CD8-positive, alpha-beta memory T cell (primary cell): Measurements from ENCODE around the gene TMED5. TPM values are rescaled to one million over a fixed set of nuclear protein-coding genes. Genes with fewer than 3 reads are reported as not detected.

Experiments used
- polyA plus RNA-seq: library from polyadenylated mRNA; unstranded; fragments of 300-500 nt; fragmentation: Illumina TruSeq; gene quantifications from one replicate; pipeline ENCODE4 v1.2.3, GENCODE V29; 2021
- total RNA-seq, 2 experiments: library from RNA; stranded (reverse); gene quantifications; one replicate each; pipeline ENCODE4 v1.2.3, GENCODE V29; 2021

The TMED5 gene
- total and polyA plus RNA-seq, 3 experiments from 2014 or later, result 28.9 to 38.9 (median 37.9) TPM

Other genes with a start within 250 kb of the TMED5 start
- 10 to 100 TPM; 10.9 to 12.9 TPM for gene DIPK1A, start 219.0 kb downstream of the TMED5 start, total RNA-seq
- gene DIPK1A, start 219.0 kb downstream of the TMED5 start, polyA plus RNA-seq, result 15.7 TPM
- 10 to 100 TPM; 42.1 to 43.4 TPM for gene MTF2, start 101.1 kb downstream of the TMED5 start, total RNA-seq
- gene MTF2, start 101.1 kb downstream of the TMED5 start, polyA plus RNA-seq, result 66.7 TPM
- 10 to 100 TPM; 10.7 to 11.5 TPM for gene CCDC18, start 311 bp upstream of the TMED5 start, total RNA-seq
- gene CCDC18, start 311 bp upstream of the TMED5 start, polyA plus RNA-seq, result 9.6 TPM
- 100 to 1,000 TPM; 108 to 114 TPM for gene DR1, start 165.5 kb upstream of the TMED5 start, total RNA-seq
- gene DR1, start 165.5 kb upstream of the TMED5 start, polyA plus RNA-seq, result 75.3 TPM